Heart left ventricle (tissue), 16 donors: ENCODE measurements around the gene ESPNL. TPM values are rescaled to one million over a fixed set of nuclear protein-coding genes. Genes with fewer than 3 reads are reported as not detected.

Source experiments
- ATAC-seq, 4 donors: fragments of 200-7000 bp; cut with Tn5 transposase; one replicate each; pipeline ENCODE4 v1.9.1; 2020 to 2022; ENCODE audit warnings: moderate library complexity in 4 of 4, mild to moderate bottlenecking in 3 of 4, moderate number of reproducible peaks in 1 of 4
- DNase-seq, 5 donors: peaks; one replicate each; pipeline ENCODE4 v3.0.0-alpha.2; 2020
- H3K27ac ChIP-seq, 12 donors: fragments of 200-600 bp; sonication (generic) in 4 of 12; one replicate each; pipeline versions ENCODE4 v1.5.0 to v1.8.0; 2016 to 2022; ENCODE audit warnings: mild to moderate bottlenecking in 2 of 12
- H3K27me3 ChIP-seq, 9 donors: fragments of 200-600 bp; sonication (generic) in 2 of 9; one replicate each; pipeline versions ENCODE4 v1.5.1 to v1.8.0; 2016 to 2022; ENCODE audit warnings: mild to moderate bottlenecking in 3 of 9
- H3K36me3 ChIP-seq, 9 donors: fragments of 200-600 bp; sonication (generic) in 2 of 9; one replicate each; pipeline versions ENCODE4 v1.5.0 to v1.8.0; 2018 to 2022; ENCODE audit warnings: mild to moderate bottlenecking in 2 of 9
- H3K4me1 ChIP-seq, 12 donors: fragments of 200-600 bp; sonication (generic) in 4 of 12; one replicate each; pipeline versions ENCODE4 v1.5.0 to v1.8.0; 2016 to 2022; ENCODE audit warnings: mild to moderate bottlenecking in 3 of 12
- H3K4me3 ChIP-seq, 12 donors: fragments of 200-600 bp; sonication (generic) in 4 of 12; one replicate each; pipeline versions ENCODE4 v1.5.0 to v1.8.0; 2017 to 2022; ENCODE audit warnings: mild to moderate bottlenecking in 9 of 12, moderate library complexity in 4 of 12
- H3K9me3 ChIP-seq, 12 donors: fragments of 200-600 bp; sonication (generic) in 4 of 12; one replicate each; pipeline versions ENCODE4 v1.5.0 to v1.8.0; 2016 to 2022; ENCODE audit warnings: mild to moderate bottlenecking in 1 of 12
- POLR2A ChIP-seq, 2 donors: fragments of 450-650 bp; IDR thresholded peaks; one replicate each; pipeline ENCODE4 v1.6.1; 2017; ENCODE audit warnings: antibody characterized with exemption in 2 of 2, mild to moderate bottlenecking in 2 of 2, moderate library complexity in 2 of 2
- WGBS, 4 donors: extraction: QIAGEN DNeasy Blood & Tissue Kit in 2 of 4; methylation state at CpG; one replicate each; pipeline versions ENCODE4 v1.1.5 to v1.1.7; 2013 to 2018; 5-methylcytosine and 5-hydroxymethylcytosine counted together
- intact Hi-C, 10 donors: fragments of 100-400 bp; cut with DNase I; formaldehyde crosslinking; loops; one replicate each; pipeline versions ENCODE4 v1.11.1 to v1.14.2; 2022
- polyA plus RNA-seq, 2 donors: library from polyadenylated mRNA; stranded (reverse); fragments of 200-250 nt; gene quantifications; one replicate each; pipeline ENCODE4 v1.2.3, GENCODE V29; 2013
- total RNA-seq, 9 donors: library from RNA; depleted of rRNA in 2 of 9; stranded (reverse); fragments of >200 nt in 2 of 9; fragmentation: NEBNext Ultra II Directional in 3 of 9; extraction: Animal tissue kit (Norgen Biotek cat#: 25700) in 3 of 9; gene quantifications; one replicate each; pipeline versions ENCODE4 v1.1.0 to v1.2.4, GENCODE V29; 2016 to 2023
- TF ChIP-seq, protein P1 (sequence below), 12 donors: fragments of 200-600 bp; sonication (generic) in 4 of 12; IDR thresholded peaks; one replicate each; pipeline versions ENCODE4 v1.5.0 to v1.8.0; 2018 to 2022; ENCODE audit warnings: antibody characterized with exemption in 12 of 12, mild to moderate bottlenecking in 5 of 12
- donor health status: ischemic (EF 13 %, LVEDD 7.1; RV severe dilation, severe dysfunction).
- donor health status: healthy with polysubstance abuse.
- donor health status: DM: no; HTN: yes; CAD: no.
- donor health status: DM: no; HTN: no; CAD: no.
- donor health status: ischemic (EF 25% LVEDD 6.9; RV normal size, moderate dysfunction).
- donor health status: ischemic (EF 25% LVEDD 5.7; RV mildly dilated, moderate dysfunction).
- donor health status: healthy.
- donor health status: DM: yes; HTN: yes; CAD: no.
- donor health status: ischemic (EF 35%, LVEDD 5.7; RV mildly dilated, moderate dysfunction).
- donor health status: nonischemic (EF 11% LVEDD 7.7; RV severe dilation, severe dysfunction).
- donor health status: DM: yes; HTN: yes; CAD: no.
- donor health status: PGD.
- donor health status: ischemic (EF 29% LVEDD 5.4; RV normal size, mild dysfunction).
- donor health status: nonischemic (EF 23%, LVEDD 6.1; RV moderate dilation, normal function).

The ESPNL gene
- total and polyA plus RNA-seq, 11 donors: 0.05 to 1.2 (median 0.27) TPM; not detected in 2

DNA sequence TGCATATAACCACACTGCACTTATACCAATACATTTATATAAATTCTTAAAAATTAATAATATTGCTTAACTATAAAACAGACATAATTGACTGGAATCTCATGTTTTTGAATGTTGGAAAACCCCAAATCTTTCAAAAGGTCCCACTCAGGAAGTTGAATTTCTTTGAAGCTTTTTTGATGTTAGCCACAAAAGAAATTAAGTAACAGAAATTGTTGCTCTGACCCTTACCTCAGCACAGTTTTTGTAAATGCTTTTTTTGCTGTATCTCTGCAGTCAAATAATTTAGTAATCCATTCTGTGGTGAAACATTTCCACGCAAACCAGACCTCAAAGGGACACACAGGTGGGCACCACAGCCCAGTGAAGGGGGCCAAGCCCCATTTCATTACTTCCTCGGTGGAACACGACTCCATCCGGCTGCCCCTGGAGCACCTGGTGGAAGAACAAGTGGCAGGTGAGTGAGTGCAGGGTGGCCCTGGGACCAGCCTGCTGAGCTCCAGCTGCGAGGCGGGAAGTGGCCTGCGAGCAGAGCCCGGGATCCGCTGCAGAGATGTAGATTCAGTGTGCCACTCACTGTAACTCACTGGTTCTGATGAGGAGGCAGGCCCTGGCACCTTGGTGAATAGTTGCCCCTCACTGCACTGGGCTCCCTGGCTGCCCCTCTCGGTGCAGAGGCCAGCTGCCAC is 31.0 kb upstream of the ESPNL start:
- no peak for TF ChIP-seq POLR2A (IDR thresholded peaks at IDR 0.05)
- H3K4me3 ChIP-seq: no peak overlapping the region
- H3K4me1 ChIP-seq: peaks cover 0 to 3% (median 0%) of the 10 kb centered on the region in 12 donors
- H3K27ac ChIP-seq: no peak overlapping the region
- 94 to 96% (median 95%) methylated on average over 10 of the region's 10 CpGs for WGBS, 4 donors
- ATAC-seq: no peak
- DNase-seq: no peak
- H3K9me3 ChIP-seq: peaks cover 0 to 18% (median 0%) of the 10 kb centered on the region in 12 donors
- H3K36me3 ChIP-seq: peaks cover 0 to 84% (median 65%) of the 10 kb centered on the region in 9 donors
- intact Hi-C loops: loop anchor here in 2 of 10 donors (10.0 kb wide), 2 partner anchors 104 to 216 kb away; partner anchors contain the start of genes PER2 (in 1 of the 2) and UBE2F (in 1 of the 2)
- H3K27me3 ChIP-seq: no peaks in the 10 kb centered on the region

GRCh38 chr2:238069877-238070276 is 30.3 kb upstream of the ESPNL start:
- Histone ChIP-seq H3K9me3 (peaks cover 0 to 18% (median 0%) of the 10 kb centered on the region in 12 donors), H3K27me3 (no peaks in the 10 kb centered on the region), H3K27ac (no peak overlapping the region), H3K4me3 (no peak overlapping the region), H3K36me3 (peaks cover 0 to 78% (median 59%) of the 10 kb centered on the region in 9 donors), H3K4me1 (peaks cover 0 to 3% (median 0%) of the 10 kb centered on the region in 12 donors)
- no peak for TF ChIP-seq POLR2A (IDR thresholded peaks at IDR 0.05)
- TF ChIP-seq, protein P1, sequence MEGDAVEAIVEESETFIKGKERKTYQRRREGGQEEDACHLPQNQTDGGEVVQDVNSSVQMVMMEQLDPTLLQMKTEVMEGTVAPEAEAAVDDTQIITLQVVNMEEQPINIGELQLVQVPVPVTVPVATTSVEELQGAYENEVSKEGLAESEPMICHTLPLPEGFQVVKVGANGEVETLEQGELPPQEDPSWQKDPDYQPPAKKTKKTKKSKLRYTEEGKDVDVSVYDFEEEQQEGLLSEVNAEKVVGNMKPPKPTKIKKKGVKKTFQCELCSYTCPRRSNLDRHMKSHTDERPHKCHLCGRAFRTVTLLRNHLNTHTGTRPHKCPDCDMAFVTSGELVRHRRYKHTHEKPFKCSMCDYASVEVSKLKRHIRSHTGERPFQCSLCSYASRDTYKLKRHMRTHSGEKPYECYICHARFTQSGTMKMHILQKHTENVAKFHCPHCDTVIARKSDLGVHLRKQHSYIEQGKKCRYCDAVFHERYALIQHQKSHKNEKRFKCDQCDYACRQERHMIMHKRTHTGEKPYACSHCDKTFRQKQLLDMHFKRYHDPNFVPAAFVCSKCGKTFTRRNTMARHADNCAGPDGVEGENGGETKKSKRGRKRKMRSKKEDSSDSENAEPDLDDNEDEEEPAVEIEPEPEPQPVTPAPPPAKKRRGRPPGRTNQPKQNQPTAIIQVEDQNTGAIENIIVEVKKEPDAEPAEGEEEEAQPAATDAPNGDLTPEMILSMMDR (IDR thresholded peaks at IDR 0.05): no peak
- DNase-seq (no peak), ATAC-seq (no peak)
- 86 to 94% (median 93%) methylated on average over 9 of the region's 9 CpGs for WGBS, 4 donors
- intact Hi-C loops: loop anchor here in 2 of 10 donors (10.0 kb wide), 2 partner anchors 105 to 215 kb away; partner anchors contain the start of genes PER2 (in 1 of the 2) and UBE2F (in 1 of the 2)

DNA sequence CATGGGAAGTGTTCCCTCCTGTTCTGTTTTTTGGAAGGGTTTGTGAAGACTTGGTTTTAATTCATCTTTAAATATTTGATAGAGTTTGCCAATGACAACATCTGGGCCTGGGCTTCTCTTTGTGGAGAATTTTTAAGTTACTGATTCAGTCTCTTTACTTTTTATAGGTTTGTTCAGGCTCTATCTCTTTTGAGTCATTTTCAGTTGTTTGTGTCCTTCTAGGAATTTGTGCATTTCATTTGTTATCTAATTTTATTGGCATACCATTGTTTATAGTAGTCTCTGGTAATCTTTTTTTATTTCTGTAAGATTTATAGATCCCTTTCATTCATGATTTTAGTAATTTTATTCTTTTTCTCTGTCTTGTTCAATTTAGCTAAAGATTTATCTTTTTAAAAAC is 24.7 kb upstream of the ESPNL start:
- no peak for TF ChIP-seq POLR2A (IDR thresholded peaks at IDR 0.05)
- peaks cover 0 to 45% (median 18%) of the 10 kb centered on the region in 9 donors for H3K36me3 ChIP-seq
- intact Hi-C loops: no loop called here

GRCh38 chr2:238077292-238077691 is 22.8 kb upstream of the ESPNL start:
- Histone ChIP-seq H3K9me3 (peaks cover 0 to 28% (median 0%) of the 10 kb centered on the region in 12 donors), H3K4me3 (no peak overlapping the region), H3K36me3 (peaks cover 0 to 43% (median 11%) of the 10 kb centered on the region in 9 donors), H3K27me3 (no peaks in the 10 kb centered on the region), H3K27ac (no peak overlapping the region), H3K4me1 (no peaks in the 10 kb centered on the region)
- intact Hi-C loops: no loop called here
- TF ChIP-seq, protein P1 (IDR thresholded peaks at IDR 0.05): no peak
- no peak for TF ChIP-seq POLR2A (IDR thresholded peaks at IDR 0.05)
- ATAC-seq (no peak), DNase-seq (no peak)
- WGBS, 4 donors: 98 to 100% (median 99%) methylated on average over 1 of the region's 1 CpG

More for the DNA sequence above, 24.7 kb upstream of the ESPNL start:
- Histone ChIP-seq H3K4me3 (no peak overlapping the region), H3K4me1 (no peaks in the 10 kb centered on the region), H3K27me3 (no peaks in the 10 kb centered on the region), H3K9me3 (peaks cover 0 to 35% (median 0%) of the 10 kb centered on the region in 12 donors), H3K27ac (no peak overlapping the region)
- ATAC-seq (no peak), DNase-seq (no peak)

DNA sequence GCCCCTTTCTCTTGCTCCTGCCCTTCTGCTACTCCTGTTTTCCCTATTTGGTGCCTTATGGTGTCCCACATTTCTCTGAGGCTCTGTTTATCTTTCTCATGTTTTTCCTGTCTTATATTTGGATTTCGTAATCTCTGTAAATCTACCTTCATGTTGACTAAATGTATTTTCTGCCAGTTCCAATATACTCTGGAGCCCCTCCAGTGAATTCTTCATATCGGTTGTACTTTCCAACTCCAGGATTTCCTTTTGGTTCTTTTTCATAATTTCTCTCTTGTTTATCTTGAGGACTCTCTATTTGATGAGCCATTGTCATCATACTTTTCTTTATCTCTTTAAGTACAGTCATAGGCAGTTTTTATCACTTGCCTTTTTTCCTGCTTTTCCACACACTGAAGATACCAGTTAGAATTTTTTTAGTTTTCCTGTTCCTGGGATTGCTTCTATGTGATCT is 20.2 kb upstream of the ESPNL start:
- Histone ChIP-seq H3K4me3 (no peak overlapping the region), H3K36me3 (peaks cover 0 to 55% (median 25%) of the 10 kb centered on the region in 9 donors), H3K9me3 (peaks cover 0 to 17% (median 0%) of the 10 kb centered on the region in 12 donors), H3K27me3 (no peaks in the 10 kb centered on the region), H3K27ac (no peak overlapping the region), H3K4me1 (no peaks in the 10 kb centered on the region)
- WGBS, 4 donors: 86 to 95% (median 94%) methylated on average over 2 of the region's 2 CpGs
- TF ChIP-seq POLR2A (IDR thresholded peaks at IDR 0.05): no peak
- TF ChIP-seq, protein P1 (IDR thresholded peaks at IDR 0.05): no peak
- no peak for ATAC-seq
- intact Hi-C loops: no loop called here
- no peak for DNase-seq
